Uterus (tissue), 4 donors: ENCODE data around the gene TWIST2. TPM values are rescaled to one million over a fixed set of nuclear protein-coding genes. Genes with fewer than 3 reads are reported as not detected.

Experiments
- DNase-seq, 2 donors: peaks; one replicate each; pipeline ENCODE4 v3.0.0-alpha.2; 2019 to 2020
- H3K27ac ChIP-seq, 2 donors: fragments of 200-600 bp; sonication (generic); 1 replicate in 1 of 2; 2 replicates in 1 of 2; pipeline ENCODE4 v1.5.1; 2016 to 2018
- H3K27me3 ChIP-seq, 2 donors: fragments of 200-600 bp; sonication (generic); one replicate each; pipeline ENCODE4 v1.5.1; 2018 to 2019; ENCODE audit warnings: control low read depth in 1 of 2
- H3K36me3 ChIP-seq, 2 donors: fragments of 200-600 bp; sonication (generic); one replicate each; pipeline ENCODE4 v1.5.1; 2019; ENCODE audit warnings: control low read depth in 1 of 2
- H3K4me1 ChIP-seq, 2 donors: fragments of 200-600 bp; sonication (generic); one replicate each; pipeline ENCODE4 v1.5.1; 2018 to 2019; ENCODE audit warnings: control low read depth in 1 of 2
- H3K4me3 ChIP-seq, 2 donors: fragments of 200-600 bp; sonication (generic); 1 replicate in 1 of 2; 2 replicates in 1 of 2; pipeline ENCODE4 v1.5.1; 2018 to 2019; ENCODE audit warnings: mild to moderate bottlenecking in 1 of 2
- H3K9me3 ChIP-seq, 2 donors: fragments of 200-600 bp; sonication (generic); one replicate each; pipeline ENCODE4 v1.5.1; 2019; ENCODE audit warnings: control low read depth in 1 of 2
- CTCF ChIP-seq, 4 experiments: fragments of 200-600 bp in 2 of 4; fragments of 450-650 bp in 2 of 4; sonication (generic) in 2 of 4; IDR thresholded peaks; one replicate each; pipeline ENCODE4 v1.5.1; 2016 to 2019; ENCODE audit warnings: antibody characterized with exemption in 4 of 4, mild to moderate bottlenecking in 2 of 4, moderate library complexity in 1 of 4
- POLR2A ChIP-seq, 2 donors: fragments of 450-650 bp; IDR thresholded peaks; one replicate each; pipeline ENCODE4 v1.6.1; 2016; ENCODE audit warnings: antibody characterized with exemption in 2 of 2, mild to moderate bottlenecking in 1 of 2, moderate library complexity in 1 of 2
- intact Hi-C: fragments of 100-400 bp; cut with DNase I; formaldehyde crosslinking; loops from one replicate; pipeline ENCODE4 v1.15.1; 2023; ENCODE audit warnings: low total_unique reads
- total RNA-seq, 4 donors: library from RNA; depleted of rRNA in 3 of 4; stranded (reverse); fragments of >200 nt in 3 of 4; gene quantifications; one replicate each; pipeline versions ENCODE4 v1.1.0 to v1.2.4, GENCODE V29; 2014 to 2023
- donor health status: DM: yes; HTN: yes; CAD: no.

Gene TWIST2
- total RNA-seq, 4 donors from 2014 or later = 28.1 to 199 (median 63.9) TPM

GRCh38 chr2:238854246-238854645 is 6.4 kb downstream of the TWIST2 start:
- H3K27me3 ChIP-seq = no peaks in the 10 kb centered on the region
- no peaks in the 10 kb centered on the region for H3K36me3 ChIP-seq
- H3K4me1 ChIP-seq = peaks cover 0 to 4% of the 10 kb centered on the region in 2 donors
- TF ChIP-seq CTCF (IDR thresholded peaks at IDR 0.05) (no peak), POLR2A (IDR thresholded peaks at IDR 0.05) (no peak)
- no peak for DNase-seq
- no peaks in the 10 kb centered on the region for H3K9me3 ChIP-seq
- no peak overlapping the region for H3K4me3 ChIP-seq
- intact Hi-C loops = no loop called here
- no peak overlapping the region for H3K27ac ChIP-seq

GRCh38 chr2:238854699-238855229 is 6.9 kb downstream of the TWIST2 start:
- H3K4me1 ChIP-seq = peaks cover 0 to 4% of the 10 kb centered on the region in 2 donors
- H3K36me3 ChIP-seq = no peaks in the 10 kb centered on the region
- TF ChIP-seq CTCF (IDR thresholded peaks at IDR 0.05) (no peak), POLR2A (IDR thresholded peaks at IDR 0.05) (no peak)
- intact Hi-C loops = no loop called here
- H3K27me3 ChIP-seq = no peaks in the 10 kb centered on the region
- no peak overlapping the region for H3K27ac ChIP-seq
- no peak for DNase-seq
- H3K9me3 ChIP-seq = no peaks in the 10 kb centered on the region
- no peak overlapping the region for H3K4me3 ChIP-seq

GRCh38 chr2:238855299-238855698 is 7.4 kb downstream of the TWIST2 start:
- Histone ChIP-seq H3K27me3 (no peaks in the 10 kb centered on the region), H3K4me1 (peaks cover 0 to 4% of the 10 kb centered on the region in 2 donors), H3K27ac (no peak overlapping the region), H3K9me3 (no peaks in the 10 kb centered on the region), H3K36me3 (no peaks in the 10 kb centered on the region), H3K4me3 (no peak overlapping the region)
- TF ChIP-seq POLR2A (IDR thresholded peaks at IDR 0.05) (no peak), CTCF (IDR thresholded peaks at IDR 0.05) (no peak)
- intact Hi-C loops = no loop called here
- DNase-seq = no peak

GRCh38 chr2:238855891-238856580 is 8.2 kb downstream of the TWIST2 start:
- intact Hi-C loops = no loop called here
- TF ChIP-seq CTCF (IDR thresholded peaks at IDR 0.05) (no peak), POLR2A (IDR thresholded peaks at IDR 0.05) (no peak)
- no peak for DNase-seq

GRCh38 chr2:238856713-238857567 is 9.1 kb downstream of the TWIST2 start:
- Histone ChIP-seq H3K36me3 (no peaks in the 10 kb centered on the region), H3K4me3 (no peak overlapping the region), H3K27me3 (no peaks in the 10 kb centered on the region), H3K27ac (no peak overlapping the region), H3K9me3 (no peaks in the 10 kb centered on the region), H3K4me1 (peaks cover 0 to 4% of the 10 kb centered on the region in 2 donors)
- intact Hi-C loops = no loop called here
- no peak for DNase-seq
- TF ChIP-seq POLR2A (IDR thresholded peaks at IDR 0.05) (no peak), CTCF (IDR thresholded peaks at IDR 0.05) (no peak)

More at GRCh38 chr2:238855891-238856580, 8.2 kb downstream of the TWIST2 start:
- H3K4me1 ChIP-seq = peaks cover 0 to 4% of the 10 kb centered on the region in 2 donors
- H3K36me3 ChIP-seq = no peaks in the 10 kb centered on the region
- H3K9me3 ChIP-seq = no peaks in the 10 kb centered on the region
- no peak overlapping the region for H3K4me3 ChIP-seq
- no peak overlapping the region for H3K27ac ChIP-seq
- no peaks in the 10 kb centered on the region for H3K27me3 ChIP-seq
